ENCODE measurements around the gene SPATA12.

SPATA12 gene

GRCh38 chr3:57085211-57085610 lies 24.7 kb downstream of the SPATA12 start:
- DNase-seq, result no peak

- no peak for DNase-seq
These were observed 25.7 kb downstream of the SPATA12 start for GRCh38 chr3:57086201-57086600.

- no peak for DNase-seq
These were observed 27.1 kb downstream of the SPATA12 start for GRCh38 chr3:57087361-57088092.

GRCh38 chr3:57088503-57088902 lies 28.0 kb downstream of the SPATA12 start:
- DNase-seq, result no peak

- no peak for DNase-seq
These were observed 28.6 kb downstream of the SPATA12 start for GRCh38 chr3:57089043-57089442.

GRCh38 chr3:57091521-57092273 lies 31.2 kb downstream of the SPATA12 start:
- no peak for DNase-seq

GRCh38 chr3:57093489-57093888 lies 33.0 kb downstream of the SPATA12 start:
- DNase-seq, result no peak

GRCh38 chr3:57093971-57094535 lies 33.6 kb downstream of the SPATA12 start:
- DNase-seq, result no peak

GRCh38 chr3:57094575-57094974 lies 34.1 kb downstream of the SPATA12 start:
- no peak for DNase-seq

- DNase-seq, result no peak
These were observed 34.9 kb downstream of the SPATA12 start for GRCh38 chr3:57095363-57095762.

- no peak for DNase-seq
These were observed 37.1 kb downstream of the SPATA12 start for GRCh38 chr3:57097536-57097935.

GRCh38 chr3:57098418-57099310 lies 38.2 kb downstream of the SPATA12 start:
- DNase-seq, result no peak

- DNase-seq, result no peak
These were observed 39.7 kb downstream of the SPATA12 start for GRCh38 chr3:57100046-57100695.

- no peak for DNase-seq
These were observed 45.1 kb downstream of the SPATA12 start for GRCh38 chr3:57105585-57105984.

- no peak for DNase-seq
These were observed 48.2 kb downstream of the SPATA12 start for GRCh38 chr3:57108684-57109083.

GRCh38 chr3:57109437-57110199 lies 49.2 kb downstream of the SPATA12 start:
- DNase-seq, result no peak

GRCh38 chr3:57110214-57110613 lies 49.8 kb downstream of the SPATA12 start:
- DNase-seq, result no peak

GRCh38 chr3:57110798-57111197 lies 50.3 kb downstream of the SPATA12 start:
- DNase-seq, result no peak

GRCh38 chr3:57112206-57112605 lies 51.7 kb downstream of the SPATA12 start:
- DNase-seq, result no peak

- no peak for DNase-seq
These were observed 56.0 kb downstream of the SPATA12 start for GRCh38 chr3:57116501-57116900.

GRCh38 chr3:57118254-57118653 lies 57.8 kb downstream of the SPATA12 start:
- DNase-seq, result no peak

- DNase-seq, result no peak
These were observed 59.6 kb downstream of the SPATA12 start for GRCh38 chr3:57120040-57120439.
